Activated T-cell treated with anti-CD3 and anti-CD28 coated beads for 48 hours (primary cell): ENCODE results near the gene RGS12.
A peak's percentile ranks its signal among the peaks of the same experiment; 100 is the strongest.

Experiments
- DNase-seq: peaks from one replicate; pipeline ENCODE4 v3.0.0-alpha.2; 2020; ENCODE audit warnings: low read depth

Gene RGS12

DNA sequence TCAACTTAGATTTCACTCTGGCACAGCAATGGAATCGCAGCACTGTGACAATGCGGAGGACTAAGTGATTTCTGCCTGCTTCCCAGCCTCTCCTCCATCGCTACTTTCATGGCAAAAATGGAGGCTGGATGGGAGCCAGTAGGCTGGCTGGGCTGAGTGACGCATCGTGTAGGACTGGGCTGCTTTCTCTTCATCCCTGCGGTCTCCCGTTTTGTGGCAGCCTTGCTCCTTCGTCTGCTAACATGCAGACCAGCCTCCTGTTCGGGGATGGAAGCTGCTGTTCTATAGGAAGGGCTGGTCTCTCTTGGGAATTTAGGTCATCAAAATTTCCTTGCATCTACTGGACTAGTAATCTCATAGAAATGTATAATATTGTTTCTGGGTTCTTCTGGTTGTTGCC lies 15.8 kb upstream of the RGS12 start:
- no peak for DNase-seq

DNA sequence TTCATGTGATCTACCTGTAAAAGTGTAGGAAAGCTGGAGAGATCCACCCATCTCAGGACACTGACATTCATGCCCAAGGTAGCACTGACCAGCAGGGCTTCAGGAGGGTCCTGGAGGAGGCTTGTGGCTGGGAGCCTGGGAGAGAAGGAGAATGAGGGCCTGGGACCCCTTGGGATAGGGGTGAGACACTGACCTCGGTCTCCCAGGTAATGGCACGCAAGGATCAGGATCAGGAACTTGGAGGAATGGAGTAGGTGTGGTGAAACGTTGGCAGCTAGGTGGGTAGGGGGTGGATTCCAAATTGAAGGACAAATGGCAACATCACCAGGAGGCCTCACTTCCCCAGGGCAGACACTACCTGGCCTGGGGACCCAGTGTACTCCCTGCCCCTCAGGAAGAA lies 12.4 kb upstream of the RGS12 start:
- no peak for DNase-seq

DNA sequence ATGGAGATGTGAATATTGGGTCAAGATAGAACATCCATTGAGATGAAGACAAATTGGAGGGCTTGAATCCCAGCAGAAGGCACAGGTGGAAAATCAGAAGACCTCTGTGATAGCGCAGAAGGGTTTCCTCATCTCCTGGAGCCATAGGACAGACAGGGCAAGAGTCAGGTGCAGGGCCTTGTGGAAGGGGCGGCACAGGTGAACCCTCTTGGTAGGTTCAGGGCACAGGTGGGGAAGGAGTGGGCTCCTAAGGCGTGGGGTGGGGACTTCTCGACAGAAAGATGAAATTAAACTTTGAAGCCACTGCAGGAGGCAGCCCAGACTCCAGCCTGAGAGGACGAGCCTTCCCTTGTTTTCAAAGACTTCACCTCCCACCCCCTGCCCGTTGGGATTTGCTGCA lies 9.3 kb upstream of the RGS12 start:
- DNase-seq = no peak

DNA sequence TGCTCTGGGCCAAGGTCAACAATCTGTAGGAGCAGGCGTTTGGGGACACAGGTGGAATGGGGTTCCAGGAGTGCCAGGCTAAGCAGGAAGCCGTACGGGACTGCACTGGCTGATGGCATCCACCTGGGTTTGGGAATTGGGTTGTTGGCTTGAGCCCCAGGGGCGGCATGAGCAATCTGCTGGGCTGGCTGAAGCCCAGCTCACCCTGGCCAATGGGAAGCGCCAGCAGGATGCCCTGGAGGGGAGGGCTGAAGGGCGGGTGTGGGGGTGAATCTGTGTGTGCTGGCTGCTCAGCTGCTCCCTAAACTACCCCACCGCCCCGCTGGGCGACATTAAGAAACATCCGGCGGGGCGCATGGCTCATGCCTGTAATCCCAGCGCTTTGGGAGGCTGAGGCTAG lies 8.9 kb upstream of the RGS12 start:
- no peak for DNase-seq

DNA sequence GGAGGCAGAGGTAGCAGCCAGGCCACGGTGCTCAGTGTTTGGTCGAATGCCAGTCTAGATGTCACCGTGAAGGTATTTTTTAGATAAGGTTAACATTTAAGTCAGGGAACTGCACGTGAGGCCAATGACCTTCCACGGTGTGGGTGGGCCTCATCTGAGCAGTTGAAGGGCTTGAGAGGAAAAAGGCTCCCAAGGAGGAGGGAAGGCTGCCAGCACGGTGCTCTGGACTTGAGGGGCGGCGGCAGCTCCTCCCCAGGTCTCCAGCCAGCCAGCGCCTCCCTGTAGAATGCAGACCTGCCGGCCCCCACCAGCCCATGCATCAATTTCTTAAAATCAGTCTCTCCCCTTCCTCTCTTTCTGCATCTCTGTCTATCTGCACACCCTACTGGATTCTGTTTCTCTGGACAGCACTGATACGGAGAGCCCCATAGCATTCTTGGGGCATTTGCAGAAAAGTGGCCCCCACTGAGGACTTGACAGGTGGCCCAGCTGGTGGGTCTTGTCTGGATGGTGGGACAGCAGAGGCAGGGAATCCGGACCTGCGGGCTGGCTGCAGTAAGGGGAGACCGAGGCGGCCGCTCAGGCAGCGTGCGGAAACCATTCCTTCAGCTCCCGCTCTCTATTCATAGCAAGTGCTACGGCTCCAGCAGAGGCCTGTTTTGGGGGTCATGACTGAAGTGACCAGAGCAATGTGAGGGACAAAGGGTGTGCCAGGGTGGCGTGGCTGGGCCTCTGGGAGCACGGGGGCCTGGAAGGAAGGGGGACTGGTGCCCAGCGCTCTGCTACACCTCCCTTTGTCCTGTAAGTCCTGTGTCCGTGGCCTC lies 7.9 kb upstream of the RGS12 start:
- DNase-seq = no peak

DNA sequence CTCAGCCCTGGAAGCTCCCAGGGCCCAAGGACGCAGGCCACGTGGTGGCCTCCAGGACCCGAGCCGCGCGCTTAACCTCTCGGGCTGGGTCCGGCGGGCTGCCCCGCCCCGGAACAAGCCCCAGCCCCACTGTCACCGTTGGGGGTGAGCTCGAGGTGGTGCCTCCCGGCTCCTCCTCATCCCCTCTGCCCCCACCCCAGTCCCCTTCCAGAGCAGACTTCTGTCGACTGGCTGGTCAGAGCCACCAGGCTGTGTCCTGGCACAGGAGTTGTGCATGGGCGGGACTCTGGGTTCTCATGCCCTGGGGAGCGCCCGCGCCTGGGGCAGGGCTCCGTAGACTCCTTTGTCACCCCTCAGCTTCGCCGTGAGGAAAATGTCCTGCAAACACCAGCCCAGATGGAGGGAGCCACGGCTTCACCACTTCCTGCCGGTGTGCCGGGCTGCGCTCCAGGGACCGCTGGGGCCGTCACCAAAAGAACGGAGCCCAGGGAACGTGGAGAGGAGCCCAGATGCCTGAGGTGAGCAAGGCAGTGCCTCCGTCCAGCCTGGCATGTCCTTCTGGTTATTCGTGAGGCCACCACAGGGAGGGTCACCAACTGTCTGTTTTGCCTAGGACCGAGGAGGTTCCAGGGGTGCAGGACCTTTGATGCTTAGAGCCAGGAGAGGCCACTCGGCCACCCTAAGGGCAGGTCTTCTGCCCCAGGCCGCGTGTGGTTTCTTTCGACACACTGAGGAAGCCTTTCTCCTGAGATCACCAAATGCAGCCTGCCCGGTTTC lies 7.1 kb upstream of the RGS12 start:
- no peak for DNase-seq

DNA sequence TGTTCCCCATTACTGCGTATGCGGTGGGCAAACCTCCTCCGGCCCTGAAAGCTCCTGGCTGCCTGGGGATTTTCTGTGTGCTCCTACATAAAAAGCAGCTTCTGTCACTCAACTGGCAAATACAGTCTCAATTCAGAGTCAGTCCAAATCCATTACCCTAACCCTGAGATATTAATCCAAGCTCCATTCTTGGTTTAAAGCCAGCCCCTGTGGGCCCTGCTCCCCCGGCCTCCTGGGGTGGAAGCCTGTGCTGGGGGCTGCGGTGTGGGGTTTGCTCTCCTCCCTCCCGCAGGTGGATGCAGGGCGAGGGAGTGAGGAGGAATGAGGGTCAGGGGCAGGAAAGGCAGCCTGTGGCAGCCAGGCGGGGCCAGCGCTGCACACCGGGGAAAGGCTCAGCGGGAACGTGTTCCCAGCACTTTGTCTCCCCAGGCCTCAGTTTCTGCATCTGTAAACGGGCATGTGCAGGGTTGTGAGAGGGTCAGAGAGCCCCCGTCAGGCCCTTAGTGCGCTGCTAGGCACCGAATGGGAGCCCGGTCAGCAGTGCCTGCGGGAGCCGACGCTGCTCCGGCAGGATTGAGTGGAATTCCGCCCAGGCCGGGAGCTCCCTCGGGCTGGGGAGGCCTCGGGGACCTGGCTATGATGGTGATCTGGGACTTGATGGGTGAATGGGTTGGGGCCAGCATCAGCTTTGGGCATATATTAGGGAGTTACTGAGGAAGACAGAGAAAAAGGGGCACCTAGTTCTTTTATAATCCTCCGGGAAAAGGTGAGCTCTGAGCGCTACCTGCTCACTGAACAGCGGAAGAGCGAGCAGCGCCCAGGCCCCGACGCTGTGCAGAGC lies 6.3 kb upstream of the RGS12 start:
- DNase-seq = no peak

DNA sequence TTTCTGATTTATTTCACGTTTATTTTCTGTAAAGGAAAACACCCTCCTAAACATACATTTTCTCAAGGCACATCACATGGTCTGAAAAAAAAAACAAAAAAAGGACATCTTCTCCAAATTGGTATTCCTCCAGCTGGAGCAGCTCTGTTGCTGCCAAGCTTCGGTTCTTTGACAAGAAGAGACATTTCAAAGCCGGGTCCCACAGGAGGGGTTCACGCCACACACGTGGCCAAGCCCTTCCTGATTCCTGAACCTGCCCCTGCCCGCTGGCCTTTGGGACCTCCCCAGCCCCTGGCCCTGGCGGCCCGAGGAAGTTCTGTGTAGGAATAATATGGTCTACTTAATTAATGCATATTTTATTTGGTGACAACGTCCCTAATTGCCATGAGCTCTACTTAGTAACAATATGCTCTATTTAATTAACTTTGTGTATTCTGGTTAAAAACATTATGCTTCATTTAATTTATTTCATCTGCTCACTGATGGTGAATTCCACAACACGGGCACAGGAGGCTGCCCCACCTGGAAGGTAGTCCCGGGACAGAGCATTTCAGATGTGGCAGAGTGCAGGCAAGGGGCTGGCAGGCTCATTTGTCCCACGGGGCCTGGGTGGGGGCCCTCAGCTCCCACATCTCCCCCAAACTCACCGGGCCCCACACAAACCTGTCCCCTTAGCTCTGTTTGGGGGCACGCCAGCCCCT lies 5.4 kb upstream of the RGS12 start:
- DNase-seq = no peak

DNA sequence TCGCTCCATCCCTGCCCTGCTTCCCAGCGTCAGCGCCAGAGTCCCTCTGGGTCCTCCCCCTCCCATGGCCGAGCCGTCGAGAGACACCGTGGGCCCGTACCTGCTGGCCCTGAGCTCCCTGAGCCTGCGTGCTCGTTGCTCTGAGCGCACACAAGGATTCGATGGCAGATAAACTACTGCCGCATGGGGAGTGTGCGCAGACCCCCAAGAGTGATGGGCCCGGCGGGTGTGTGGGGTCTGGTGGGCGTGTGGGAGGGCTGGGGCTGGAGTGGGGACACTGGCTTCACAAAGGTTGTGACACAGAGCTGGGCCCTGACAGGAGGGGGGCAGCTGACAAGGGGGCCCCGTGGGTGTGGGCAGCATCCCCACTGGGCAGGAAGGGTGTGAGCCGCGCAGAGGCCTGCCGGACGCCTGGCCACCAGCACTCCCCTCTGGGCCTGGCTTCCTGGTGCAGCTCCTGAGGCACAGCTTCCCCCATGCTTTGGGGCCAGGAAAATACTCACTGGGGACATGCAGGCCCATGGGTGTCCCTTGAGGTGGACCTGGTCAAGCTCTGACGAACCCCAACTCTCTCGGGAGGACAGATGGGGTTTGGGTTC lies 4.8 kb upstream of the RGS12 start:
- DNase-seq = no peak

DNA sequence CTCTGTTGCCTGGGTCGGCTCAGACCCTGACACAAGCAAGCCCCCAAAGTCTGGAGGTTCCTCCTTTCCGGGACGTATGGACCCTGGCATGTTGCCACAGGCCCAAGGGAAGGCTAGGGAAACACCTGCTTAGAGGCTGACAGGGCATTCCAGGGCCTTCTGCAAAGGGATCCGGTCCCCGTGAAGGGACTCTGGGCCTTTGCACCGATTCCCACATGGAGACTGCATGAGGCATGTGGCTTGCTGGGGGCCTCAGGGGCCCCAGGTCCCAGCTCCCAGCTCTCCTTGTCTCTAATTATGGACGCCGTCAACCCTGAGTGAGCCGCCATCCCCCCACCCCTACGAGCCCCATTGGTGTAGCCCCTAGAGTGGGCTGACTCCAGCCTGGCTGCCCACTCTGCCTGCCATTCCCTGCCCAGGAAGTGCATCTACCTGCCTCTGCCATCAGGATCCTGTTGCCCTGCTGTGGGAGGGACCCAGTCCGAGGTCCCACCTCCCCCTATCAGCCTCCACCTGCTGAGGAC lies 4.2 kb upstream of the RGS12 start:
- no peak for DNase-seq

DNA sequence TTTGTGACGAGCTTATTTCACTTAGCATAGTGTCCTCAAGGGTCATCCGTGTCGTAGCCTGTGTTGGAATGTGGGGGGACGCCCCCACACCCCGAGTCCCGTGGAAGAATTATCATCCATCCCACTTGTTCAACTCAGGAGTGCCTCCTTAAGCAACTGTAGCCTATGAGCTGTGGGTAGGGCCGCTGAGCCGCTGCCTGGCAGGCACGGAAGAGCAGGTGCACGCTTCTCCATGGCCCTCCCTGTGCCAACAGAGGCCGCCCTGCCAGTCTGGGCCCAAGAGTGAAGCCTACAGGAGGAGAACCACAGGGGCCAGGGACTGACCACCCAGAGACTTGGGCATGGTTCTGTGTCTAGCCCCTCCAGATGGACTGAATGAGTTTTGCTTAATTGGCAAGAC lies 2.3 kb upstream of the RGS12 start:
- DNase-seq = no peak

DNA sequence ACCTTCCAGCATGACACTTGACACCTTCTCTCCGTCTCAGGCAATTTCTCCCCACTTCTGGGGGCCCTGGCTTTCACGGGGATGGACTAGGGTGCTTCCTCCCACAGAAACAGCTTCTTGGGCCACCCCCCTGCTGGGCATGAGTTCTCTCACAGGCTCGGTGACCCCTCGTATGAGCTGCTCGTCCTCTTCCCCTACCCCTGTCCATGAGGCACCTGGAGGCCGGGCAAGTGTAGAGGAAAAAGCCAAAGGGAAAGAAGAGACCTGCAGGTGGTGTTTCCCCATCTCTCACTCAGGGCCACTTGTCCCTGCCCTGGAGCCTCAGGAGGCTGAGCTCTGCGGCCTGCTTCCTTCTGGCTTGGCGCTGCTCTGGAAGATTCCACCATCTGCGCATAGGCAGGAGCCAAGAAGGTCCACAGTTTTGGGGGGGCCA lies 1.9 kb upstream of the RGS12 start:
- DNase-seq = no peak

DNA sequence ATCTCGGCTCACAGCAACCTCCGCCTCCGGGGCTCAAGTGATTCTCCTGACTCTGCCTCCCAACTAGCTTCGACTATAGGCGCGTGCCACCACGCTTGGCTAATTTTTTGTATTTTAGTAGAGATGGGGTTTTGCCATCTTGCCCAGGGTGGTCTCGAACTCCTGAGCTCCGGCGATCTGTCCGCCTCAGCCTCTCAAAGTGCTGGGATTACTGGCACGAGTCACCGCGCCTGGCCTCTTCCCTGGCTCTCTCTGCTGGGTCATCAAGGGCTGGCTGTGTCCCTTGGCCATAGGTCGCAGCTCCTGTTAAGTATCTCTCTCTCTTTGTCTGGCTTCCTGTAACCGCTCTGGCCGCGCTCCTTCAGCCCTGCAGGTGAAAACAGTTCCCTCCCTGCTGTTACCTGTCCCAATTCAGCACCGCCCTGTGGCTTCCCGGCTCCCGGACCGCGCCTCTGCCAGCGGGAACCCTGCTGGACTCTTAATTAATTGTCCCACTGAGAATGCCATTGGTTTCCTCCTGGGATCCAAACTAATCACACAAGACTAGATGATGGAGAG lies 1.3 kb upstream of the RGS12 start:
- DNase-seq = no peak

DNA sequence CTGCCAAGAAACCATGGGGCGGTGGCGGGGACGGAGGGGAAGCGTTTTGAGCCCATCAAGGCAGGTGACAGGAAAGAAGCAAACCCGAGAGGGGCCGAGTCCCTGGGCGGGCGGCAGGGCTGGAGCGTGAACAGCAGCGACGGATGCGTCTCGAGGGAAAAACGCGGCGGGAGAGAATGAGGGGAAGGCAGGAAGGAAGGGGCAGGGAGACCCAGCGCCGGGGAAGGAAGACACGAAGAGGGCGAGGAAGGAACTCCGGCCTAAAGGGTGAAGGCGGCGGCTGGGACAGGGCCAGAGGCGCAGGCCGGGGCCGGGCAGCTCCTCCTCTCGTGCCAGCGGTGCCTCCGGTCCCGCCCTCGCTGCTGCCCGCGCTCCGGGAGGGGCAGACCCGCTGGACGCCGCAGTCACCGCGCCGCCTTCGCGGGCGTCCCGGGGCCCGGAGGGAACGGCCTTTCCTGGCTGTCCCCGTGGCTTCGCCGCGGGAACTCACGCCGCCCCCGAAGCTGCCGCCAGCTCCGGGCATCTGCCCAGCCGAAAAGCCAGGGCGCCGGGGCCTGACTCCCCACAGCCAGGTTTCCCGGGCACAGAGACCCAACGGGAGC lies 751 bp upstream of the RGS12 start:
- peak; percentile 14 for DNase-seq

DNA sequence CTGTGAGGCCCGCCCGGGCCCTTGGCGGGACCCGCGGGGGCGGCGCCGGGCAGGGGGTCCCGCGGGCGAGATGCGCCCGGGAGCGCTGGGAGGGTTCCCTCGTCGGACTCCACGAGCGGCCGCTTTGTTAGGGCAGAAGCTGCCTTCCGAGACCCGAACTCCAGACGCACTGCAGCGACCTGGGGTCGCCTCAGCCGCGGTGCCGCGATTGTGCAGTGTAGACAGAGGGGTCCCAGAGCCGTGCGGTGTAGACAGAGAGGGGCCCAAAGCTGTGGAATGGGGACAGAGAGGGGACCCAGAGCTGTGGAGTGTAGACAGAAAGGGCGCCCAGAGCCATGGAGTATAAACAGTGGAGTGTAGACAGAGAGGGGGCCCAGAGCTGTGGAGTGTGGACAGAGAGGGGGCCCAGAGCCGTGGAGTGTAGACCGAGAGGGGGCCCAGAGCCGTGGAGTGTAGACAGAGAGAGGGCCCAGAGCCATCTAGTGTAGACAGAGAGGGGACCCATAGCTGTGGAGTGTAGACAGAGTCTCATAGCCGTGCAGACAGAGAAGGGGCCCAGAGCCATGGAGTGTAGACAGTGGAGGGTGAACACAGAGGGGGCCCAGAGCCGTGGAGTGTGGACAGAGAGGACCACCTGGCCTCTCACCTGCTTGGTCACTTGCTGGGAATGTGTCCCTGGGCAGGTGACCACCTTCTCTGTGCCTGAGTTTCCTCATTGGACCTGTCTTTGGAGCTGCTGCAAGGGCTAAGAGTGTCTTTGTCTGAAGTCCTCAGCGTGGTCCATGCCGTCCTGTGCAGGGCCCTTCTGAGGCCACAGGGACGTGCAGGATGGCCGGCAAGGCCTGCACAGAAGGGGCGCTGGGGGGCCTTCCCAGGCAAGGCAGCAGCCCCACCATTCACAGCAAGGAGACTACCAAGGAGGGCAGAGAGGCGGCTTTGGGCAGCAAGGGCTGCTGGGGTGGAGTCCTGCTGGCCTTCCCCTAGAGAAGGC lies 875 bp downstream of the RGS12 start:
- DNase-seq = no peak

DNA sequence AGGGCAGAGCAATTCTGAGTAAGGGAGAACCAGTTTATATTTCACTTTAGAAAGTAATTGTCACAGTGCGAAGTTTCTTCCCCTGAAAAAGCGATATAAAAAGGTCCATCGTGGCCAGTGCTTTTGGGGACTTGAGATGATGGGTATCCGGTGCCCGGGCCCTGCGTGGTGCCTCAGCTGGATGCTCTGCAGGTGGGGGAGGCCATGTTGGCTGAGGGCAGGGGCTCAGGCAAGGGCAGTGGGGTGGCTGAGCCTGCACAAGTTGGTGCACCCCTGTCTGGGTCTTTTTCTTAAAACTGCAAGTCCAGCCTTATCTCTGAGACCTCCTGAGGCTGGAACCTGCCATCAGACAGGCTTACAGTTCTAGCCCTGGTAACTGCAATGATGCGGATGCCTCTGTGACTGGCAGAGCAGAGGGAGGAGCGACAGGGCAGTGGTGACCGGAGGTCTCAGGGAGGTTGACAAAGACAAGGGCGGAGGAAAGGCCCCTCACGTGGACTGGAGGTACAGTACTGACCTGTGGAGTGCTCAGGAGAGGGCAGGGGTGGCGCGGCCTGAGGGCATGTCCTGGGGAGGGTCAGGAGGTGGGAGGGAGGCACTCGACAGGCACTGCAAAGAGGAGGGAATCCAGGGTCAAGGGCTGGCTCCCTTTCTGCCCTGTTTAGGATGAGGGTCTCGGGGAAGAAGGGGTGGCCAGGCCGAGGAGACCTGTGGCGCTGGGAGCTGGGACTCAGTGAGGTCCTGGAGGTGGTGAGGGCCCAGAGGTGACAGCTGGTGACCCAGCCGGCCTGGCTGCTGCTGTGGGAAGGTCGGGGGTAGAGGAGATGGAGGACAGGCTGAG lies 1.8 kb downstream of the RGS12 start:
- DNase-seq = no peak

DNA sequence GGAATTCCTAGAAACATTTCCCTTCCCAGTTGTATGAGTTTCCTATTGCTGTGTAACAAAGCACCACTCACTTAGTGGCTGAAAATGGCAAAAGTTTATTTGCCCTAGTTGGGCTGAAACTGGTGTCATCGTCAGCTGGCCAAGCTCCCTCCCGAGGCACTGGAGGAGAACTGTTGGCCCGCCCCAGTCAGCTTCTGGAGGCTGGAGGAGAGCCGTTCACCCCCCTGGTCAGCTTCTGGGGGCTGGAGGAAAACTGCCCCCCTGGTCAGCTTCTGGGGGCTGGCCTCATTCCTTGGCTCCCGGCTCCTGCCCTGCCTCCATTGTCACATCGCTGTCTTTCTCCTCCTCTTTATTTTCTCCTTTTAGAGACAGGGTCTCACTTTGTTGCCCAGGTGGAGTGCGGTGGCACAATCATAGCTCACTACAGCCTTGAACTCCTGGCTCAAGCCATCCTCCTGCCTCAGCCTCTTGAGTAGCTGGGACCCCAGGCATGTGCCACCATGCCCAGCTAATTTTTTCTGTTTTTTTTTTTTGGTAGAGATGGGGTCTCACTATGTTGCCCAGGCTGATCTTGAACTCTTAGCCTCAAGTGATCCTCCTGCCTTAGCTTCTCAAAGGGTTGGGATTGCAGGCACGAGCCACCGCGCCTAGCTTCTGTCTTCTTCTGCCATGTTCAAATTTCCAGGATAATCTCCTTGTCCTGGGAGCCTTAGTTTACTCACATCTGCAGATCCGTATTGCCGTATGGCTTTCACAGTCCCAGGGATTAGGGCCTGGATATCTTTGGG lies 3.2 kb downstream of the RGS12 start:
- no peak for DNase-seq

DNA sequence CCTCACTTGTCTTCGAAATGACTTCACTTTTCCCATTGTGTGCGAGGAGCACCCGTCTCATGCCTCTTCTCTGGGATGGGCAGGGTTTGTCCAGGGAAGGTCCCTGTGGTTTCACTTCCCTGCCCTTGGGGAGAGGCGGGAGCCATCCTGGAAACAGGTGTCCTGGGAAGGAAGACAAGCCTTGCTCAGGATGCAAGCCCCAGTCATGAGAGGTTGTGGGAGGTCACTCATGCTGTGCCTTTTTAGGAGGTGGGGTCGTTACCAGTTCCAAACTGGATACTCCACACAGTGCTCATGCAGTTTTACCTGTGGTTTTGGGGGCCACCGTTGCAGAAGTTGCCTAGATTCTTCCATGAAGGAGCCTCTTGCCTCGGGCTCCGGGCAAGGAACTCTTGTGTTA lies 3.8 kb downstream of the RGS12 start:
- no peak for DNase-seq
